Ishikawa (cell line): Measurements from ENCODE around the gene REV3L.

Experiments
- CEBPB ChIP-seq: IDR thresholded peaks from 2 replicates; pipeline ENCODE4 v1.6.1; 2012
- CREB1 ChIP-seq: IDR thresholded peaks from 2 replicates; pipeline ENCODE4 v1.6.1; 2012; ENCODE audit warnings: low read depth
- EGR1 ChIP-seq: IDR thresholded peaks from 2 replicates; pipeline ENCODE4 v1.6.1; 2012
- EP300 ChIP-seq: IDR thresholded peaks from 2 replicates; pipeline ENCODE4 v1.6.1; 2012; ENCODE audit warnings: borderline replicate concordance
- FOXM1 ChIP-seq: IDR thresholded peaks from 2 replicates; pipeline ENCODE4 v1.6.1; 2012; ENCODE audit warnings: low read depth, borderline replicate concordance
- NFIC ChIP-seq: IDR thresholded peaks from 2 replicates; pipeline ENCODE4 v1.6.1; 2012
- RAD21 ChIP-seq: IDR thresholded peaks from 2 replicates; pipeline ENCODE4 v1.6.1; 2012; ENCODE audit warnings: low read depth
- REST ChIP-seq: IDR thresholded peaks from 2 replicates; pipeline ENCODE4 v1.6.1; 2012; ENCODE audit warnings: low read depth, mild to moderate bottlenecking
- TAF1 ChIP-seq: IDR thresholded peaks from 2 replicates; pipeline ENCODE4 v1.6.1; 2012; ENCODE audit warnings: low read depth, mild to moderate bottlenecking
- TEAD4 ChIP-seq: IDR thresholded peaks from 2 replicates; pipeline ENCODE4 v1.6.1; 2012
- YY1 ChIP-seq: IDR thresholded peaks from 2 replicates; pipeline ENCODE4 v1.6.1; 2012; ENCODE audit warnings: low read depth
- ZBTB7A ChIP-seq: IDR thresholded peaks from 2 replicates; pipeline ENCODE4 v1.6.1; 2012; ENCODE audit warnings: low read depth
- TF ChIP-seq, protein P1 (sequence below): IDR thresholded peaks from 2 replicates; pipeline ENCODE4 v1.6.1; 2012

DNA sequence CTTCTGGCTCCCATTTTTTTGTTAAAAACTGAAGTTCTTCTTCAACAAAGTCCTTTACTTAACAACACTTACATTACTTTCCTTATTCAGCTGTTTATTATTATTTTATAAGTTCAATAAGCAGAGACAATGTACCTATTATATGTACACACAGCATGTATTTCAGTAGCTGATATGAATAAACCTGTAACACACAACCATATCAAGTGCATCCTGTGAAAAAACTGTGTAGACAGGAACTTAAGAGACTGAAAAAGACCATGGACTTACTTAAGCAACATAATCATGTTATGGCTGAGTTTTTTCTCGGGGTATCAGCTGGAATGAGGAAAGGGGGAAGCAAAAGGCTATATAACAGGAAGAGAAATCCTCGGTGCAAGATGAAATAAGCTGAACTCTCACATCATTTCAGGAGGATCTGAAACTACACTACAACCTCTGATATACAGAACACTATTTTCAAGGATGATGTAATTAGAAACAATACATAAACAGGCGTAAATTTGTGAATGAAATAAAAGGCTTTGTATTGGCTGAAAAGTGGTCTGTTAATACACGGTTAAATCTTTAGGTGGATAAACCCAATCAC is 70.9 kb downstream of the REV3L start:
- TF ChIP-seq, protein P1, sequence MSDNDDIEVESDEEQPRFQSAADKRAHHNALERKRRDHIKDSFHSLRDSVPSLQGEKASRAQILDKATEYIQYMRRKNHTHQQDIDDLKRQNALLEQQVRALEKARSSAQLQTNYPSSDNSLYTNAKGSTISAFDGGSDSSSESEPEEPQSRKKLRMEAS, result no peak
- TF ChIP-seq FOXM1 (no peak), RAD21 (no peak), TAF1 (no peak), EP300 (no peak), CREB1 (no peak), REST (no peak), TEAD4 (no peak), YY1 (no peak), NFIC (no peak), EGR1 (no peak), CEBPB (no peak), ZBTB7A (no peak)
